NB4 (cell line): ENCODE data around the gene MAP3K7.

Experiments
- MAX ChIP-seq: IDR thresholded peaks from 2 replicates; pipeline ENCODE4 v1.6.1; 2011; ENCODE audit warnings: low read depth, low read length
- POLR2A ChIP-seq: IDR thresholded peaks from 2 replicates; pipeline ENCODE4 v1.6.1; 2011; ENCODE audit warnings: mild to moderate bottlenecking; ENCODE audit not compliant: insufficient read length; ENCODE audit errors: extremely low read depth
- TF ChIP-seq, protein P1 (sequence below): IDR thresholded peaks from one replicate; pipeline ENCODE4 v1.5.1; 2012; ENCODE audit warnings: low read depth, low read length

DNA sequence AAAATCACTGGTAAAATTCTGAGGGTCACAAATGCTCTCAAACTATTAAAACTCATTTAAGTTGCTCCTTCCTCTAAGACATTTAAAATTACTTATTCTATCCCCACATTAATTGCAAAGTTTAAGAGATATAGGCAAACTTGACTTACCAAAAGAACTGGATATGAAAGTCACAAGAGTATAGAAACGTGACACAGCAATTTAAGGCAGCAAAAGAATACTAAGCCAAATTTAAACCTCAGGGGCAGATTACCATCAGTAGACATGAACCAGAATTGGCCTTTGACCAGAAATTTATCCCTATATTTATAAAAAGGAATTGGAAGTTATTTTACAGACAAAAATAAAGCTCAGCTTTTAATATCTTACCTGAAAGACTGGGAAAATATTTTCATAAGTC, 56.0 kb downstream of the MAP3K7 start:
- TF ChIP-seq, protein P1, sequence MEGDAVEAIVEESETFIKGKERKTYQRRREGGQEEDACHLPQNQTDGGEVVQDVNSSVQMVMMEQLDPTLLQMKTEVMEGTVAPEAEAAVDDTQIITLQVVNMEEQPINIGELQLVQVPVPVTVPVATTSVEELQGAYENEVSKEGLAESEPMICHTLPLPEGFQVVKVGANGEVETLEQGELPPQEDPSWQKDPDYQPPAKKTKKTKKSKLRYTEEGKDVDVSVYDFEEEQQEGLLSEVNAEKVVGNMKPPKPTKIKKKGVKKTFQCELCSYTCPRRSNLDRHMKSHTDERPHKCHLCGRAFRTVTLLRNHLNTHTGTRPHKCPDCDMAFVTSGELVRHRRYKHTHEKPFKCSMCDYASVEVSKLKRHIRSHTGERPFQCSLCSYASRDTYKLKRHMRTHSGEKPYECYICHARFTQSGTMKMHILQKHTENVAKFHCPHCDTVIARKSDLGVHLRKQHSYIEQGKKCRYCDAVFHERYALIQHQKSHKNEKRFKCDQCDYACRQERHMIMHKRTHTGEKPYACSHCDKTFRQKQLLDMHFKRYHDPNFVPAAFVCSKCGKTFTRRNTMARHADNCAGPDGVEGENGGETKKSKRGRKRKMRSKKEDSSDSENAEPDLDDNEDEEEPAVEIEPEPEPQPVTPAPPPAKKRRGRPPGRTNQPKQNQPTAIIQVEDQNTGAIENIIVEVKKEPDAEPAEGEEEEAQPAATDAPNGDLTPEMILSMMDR = no peak
- TF ChIP-seq MAX (no peak), POLR2A (no peak)
